Muscle of leg (tissue), 11 donors: ENCODE measurements around the gene PRKAR2B. TPM values are rescaled to one million over a fixed set of nuclear protein-coding genes. Genes with fewer than 3 reads are reported as not detected.
A peak's percentile ranks its signal among the peaks of the same experiment; 100 is the strongest.

Experiments
- DNase-seq: peaks from one replicate; pipeline ENCODE4 v3.0.0; 2013
- H3K27ac ChIP-seq: one replicate; pipeline ENCODE4 v1.5.1; 2013; ENCODE audit warnings: mild to moderate bottlenecking, low read length, control low read depth
- H3K27me3 ChIP-seq: one replicate; pipeline ENCODE4 v1.6.1; 2013; ENCODE audit warnings: low read length; ENCODE audit not compliant: control insufficient read depth, insufficient read depth
- H3K36me3 ChIP-seq: one replicate; pipeline ENCODE4 v1.6.1; 2013; ENCODE audit warnings: low read length; ENCODE audit not compliant: control insufficient read depth, insufficient read depth
- H3K4me1 ChIP-seq: one replicate; pipeline ENCODE4 v1.6.1; 2013; ENCODE audit warnings: low read length; ENCODE audit not compliant: control insufficient read depth, insufficient read depth
- H3K4me3 ChIP-seq: one replicate; pipeline ENCODE4 v1.5.1; 2013; ENCODE audit warnings: low read length, control low read depth
- H3K9me3 ChIP-seq: replicated peaks from 2 replicates; pipeline ENCODE4 v1.6.1; 2013; ENCODE audit warnings: low read depth, low read length; ENCODE audit not compliant: control insufficient read depth
- WGBS: methylation state at CpG from one replicate; pipeline ENCODE4 v1.1.5; 2013; ENCODE audit warnings: missing lambda C conversion rate; ENCODE audit not compliant: insufficient coverage; 5-methylcytosine and 5-hydroxymethylcytosine counted together
- polyA plus RNA-seq, 8 donors: library from polyadenylated mRNA; unstranded; fragments of 120-200 nt; gene quantifications; one replicate each; pipeline versions ENCODE4 v1.2.1 to v1.2.3, GENCODE V29; 2013; ENCODE audit warnings: inconsistent platforms in 1 of 8, low replicate concordance in 1 of 8; ENCODE audit not compliant: insufficient read length in 8 of 8, insufficient read depth in 1 of 8
- total RNA-seq: library from RNA; stranded (reverse); fragments of 120-200 nt; gene quantifications from one replicate; pipeline ENCODE4 v1.2.4, GENCODE V29; 2013

PRKAR2B gene
- total and polyA plus RNA-seq, 9 donors = 3.7 to 7.3 (median 4.8) TPM

- Histone ChIP-seq H3K4me1 (no peaks in the 10 kb centered on the region), H3K27me3 (no peaks in the 10 kb centered on the region), H3K27ac (no peak overlapping the region), H3K4me3 (no peak overlapping the region), H3K36me3 (no peaks in the 10 kb centered on the region), H3K9me3 (no peaks in the 10 kb centered on the region)
- WGBS = no CpG with 5 or more reads among the region's 7 CpGs
- no peak for DNase-seq
Measured at GRCh38 chr7:107115762-107116540, 71.4 kb downstream of the PRKAR2B start.

- Histone ChIP-seq H3K36me3 (no peaks in the 10 kb centered on the region), H3K9me3 (no peaks in the 10 kb centered on the region), H3K27ac (no peak overlapping the region), H3K4me1 (no peaks in the 10 kb centered on the region), H3K27me3 (no peaks in the 10 kb centered on the region), H3K4me3 (no peak overlapping the region)
- DNase-seq = peak; percentile 11
- 52% methylated on average over 5 of the region's 5 CpGs for WGBS
Measured at GRCh38 chr7:107118109-107118900, 73.8 kb downstream of the PRKAR2B start.

- no peaks in the 10 kb centered on the region for H3K27me3 ChIP-seq
- H3K9me3 ChIP-seq = no peaks in the 10 kb centered on the region
- 90% methylated on average over 2 of the region's 6 CpGs for WGBS
- no peaks in the 10 kb centered on the region for H3K4me1 ChIP-seq
- H3K27ac ChIP-seq = no peak overlapping the region
- DNase-seq = no peak
- H3K4me3 ChIP-seq = no peak overlapping the region
- H3K36me3 ChIP-seq = no peaks in the 10 kb centered on the region
Measured at GRCh38 chr7:107119376-107120105, 75.0 kb downstream of the PRKAR2B start.

DNA sequence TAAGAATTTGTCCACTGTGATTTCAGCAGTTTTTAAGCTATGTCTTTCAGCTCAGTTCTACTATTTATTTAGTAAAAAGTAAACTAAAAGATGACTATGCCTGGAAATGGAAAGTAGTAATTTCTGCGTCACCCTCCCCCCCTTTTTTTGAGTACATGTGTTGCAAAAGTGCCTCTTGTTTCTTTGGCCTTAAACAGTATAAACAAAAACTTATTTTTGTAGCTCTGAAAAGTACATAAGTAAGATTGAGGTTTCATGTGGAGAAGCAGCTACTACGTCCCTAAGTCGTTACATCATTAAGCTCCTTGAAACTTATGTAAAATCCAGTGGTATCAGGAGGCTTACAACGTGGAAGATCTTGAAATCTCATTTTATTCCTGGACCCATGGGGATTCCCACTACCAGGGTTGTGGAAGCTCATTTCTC lies 78.0 kb downstream of the PRKAR2B start:
- WGBS = no CpG with 5 or more reads among the region's 4 CpGs
- no peak overlapping the region for H3K4me3 ChIP-seq
- H3K27me3 ChIP-seq = no peaks in the 10 kb centered on the region
- peak; percentile 5 for DNase-seq
- H3K36me3 ChIP-seq = no peaks in the 10 kb centered on the region
- no peaks in the 10 kb centered on the region for H3K9me3 ChIP-seq
- H3K27ac ChIP-seq = no peak overlapping the region
- H3K4me1 ChIP-seq = no peaks in the 10 kb centered on the region

DNA sequence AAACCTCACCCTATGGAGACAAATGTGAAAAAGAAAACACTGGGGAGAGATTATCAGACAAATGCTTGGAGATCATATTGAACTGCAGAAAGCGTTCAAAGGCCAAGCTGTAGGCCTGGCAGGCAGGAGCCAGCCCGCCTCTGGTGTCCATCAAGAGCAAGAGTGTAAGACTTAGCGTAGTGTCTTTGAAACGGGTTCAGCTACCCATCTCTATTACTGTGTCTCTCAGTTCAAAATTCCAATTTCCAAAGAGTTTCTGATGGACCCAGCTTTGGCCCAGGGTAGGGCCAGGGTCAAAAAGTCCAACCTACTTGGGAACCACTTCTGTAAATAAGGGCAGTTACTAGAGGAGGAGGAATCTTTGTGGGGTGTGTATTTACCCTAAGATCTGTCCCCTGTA lies 78.9 kb downstream of the PRKAR2B start:
- WGBS = 93% methylated on average over 3 of the region's 4 CpGs
- Histone ChIP-seq H3K27me3 (no peaks in the 10 kb centered on the region), H3K4me1 (no peaks in the 10 kb centered on the region), H3K27ac (no peak overlapping the region), H3K4me3 (no peak overlapping the region), H3K9me3 (no peaks in the 10 kb centered on the region), H3K36me3 (no peaks in the 10 kb centered on the region)
- no peak for DNase-seq

GRCh38 chr7:107125475-107125874 lies 81.0 kb downstream of the PRKAR2B start:
- Histone ChIP-seq H3K27ac (no peak overlapping the region), H3K4me1 (no peaks in the 10 kb centered on the region), H3K27me3 (no peaks in the 10 kb centered on the region), H3K4me3 (no peak overlapping the region), H3K36me3 (no peaks in the 10 kb centered on the region), H3K9me3 (no peaks in the 10 kb centered on the region)
- no peak for DNase-seq
- 66% methylated on average over 5 of the region's 5 CpGs for WGBS

DNA sequence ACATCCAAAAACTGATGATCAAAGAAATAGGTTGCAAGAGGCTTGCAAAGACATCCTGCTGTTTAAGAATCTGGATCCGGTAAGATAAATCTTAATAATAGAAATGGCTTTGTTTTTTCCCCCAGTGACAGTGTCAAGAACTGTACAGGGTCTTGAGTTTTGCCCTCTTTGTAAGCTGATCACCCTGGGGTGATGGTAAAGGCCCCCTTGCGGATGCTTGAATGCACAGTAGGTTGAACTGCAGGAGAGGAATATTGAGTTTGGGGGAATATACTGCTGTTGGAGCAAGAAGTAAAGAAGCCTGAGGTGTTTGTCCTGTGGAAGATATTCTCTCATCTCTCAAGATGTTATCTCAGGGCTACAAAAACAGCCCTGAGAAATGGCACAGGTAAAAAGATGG lies 83.7 kb downstream of the PRKAR2B start:
- no peak for DNase-seq
- Histone ChIP-seq H3K9me3 (no peaks in the 10 kb centered on the region), H3K4me3 (no peak overlapping the region), H3K4me1 (no peaks in the 10 kb centered on the region), H3K27ac (no peak overlapping the region), H3K36me3 (no peaks in the 10 kb centered on the region), H3K27me3 (no peaks in the 10 kb centered on the region)
- WGBS = 80% methylated on average over 1 of the region's 2 CpGs

- no peaks in the 10 kb centered on the region for H3K27me3 ChIP-seq
- WGBS = no CpG with 5 or more reads among the region's 3 CpGs
Measured at GRCh38 chr7:107128748-107129147, 84.2 kb downstream of the PRKAR2B start.

GRCh38 chr7:107130487-107131220 lies 86.1 kb downstream of the PRKAR2B start:
- no peak overlapping the region for H3K4me3 ChIP-seq
- no peaks in the 10 kb centered on the region for H3K4me1 ChIP-seq
- H3K27me3 ChIP-seq = no peaks in the 10 kb centered on the region
- WGBS = no CpG with 5 or more reads among the region's 6 CpGs
- no peak for DNase-seq
- no peaks in the 10 kb centered on the region for H3K36me3 ChIP-seq
- H3K27ac ChIP-seq = no peak overlapping the region
- no peaks in the 10 kb centered on the region for H3K9me3 ChIP-seq

More at GRCh38 chr7:107128748-107129147, 84.2 kb downstream of the PRKAR2B start:
- DNase-seq = no peak
- no peaks in the 10 kb centered on the region for H3K9me3 ChIP-seq
- H3K36me3 ChIP-seq = no peaks in the 10 kb centered on the region
- H3K27ac ChIP-seq = no peak overlapping the region
- H3K4me3 ChIP-seq = no peak overlapping the region
- no peaks in the 10 kb centered on the region for H3K4me1 ChIP-seq
